ENCODE results near the gene ZNF432.
"Not testable (repeated sequence)": the region's sequence is repeated elsewhere in the genome, so short reads cannot be mapped to it uniquely, and the experiment has no call there.

Gene ZNF432

GRCh38 chr19:52048555-52049501 is at the start of gene ZNF432:
Gene ZNF432 (minus strand): TSS chr19:52048838. CDS start chr19:52046868, 1,970 bp downstream.
- peak; percentile 94 for DNase-seq

- DNase-seq: not testable (repeated sequence)
Observed at GRCh38 chr19:52096416-52096815, 47.8 kb upstream of the ZNF432 start.

GRCh38 chr19:52095172-52096014 is 46.8 kb upstream of the ZNF432 start, which contains the start of gene ZNF841:
Gene ZNF841 (minus strand): TSS chr19:52095765. CDS start chr19:52084801, 10,964 bp downstream.
- DNase-seq: peak; percentile 89

- no peak for DNase-seq
Observed at GRCh38 chr19:52094526-52095130, 46.0 kb upstream of the ZNF432 start.

GRCh38 chr19:52086481-52086880 is 37.8 kb upstream of the ZNF432 start:
- no peak for DNase-seq

GRCh38 chr19:52070496-52070895 is 21.9 kb upstream of the ZNF432 start:
- DNase-seq: no peak

GRCh38 chr19:52069653-52070052 is 21.0 kb upstream of the ZNF432 start:
- no peak for DNase-seq

- no peak for DNase-seq
Observed at GRCh38 chr19:52066258-52066863, 17.7 kb upstream of the ZNF432 start.

GRCh38 chr19:52065399-52065798 is 16.8 kb upstream of the ZNF432 start:
- no peak for DNase-seq

- not testable (repeated sequence) for DNase-seq
Observed at GRCh38 chr19:52056480-52056879, 7.8 kb upstream of the ZNF432 start.

- not testable (repeated sequence) for DNase-seq
Observed at GRCh38 chr19:52051736-52052135, 3.1 kb upstream of the ZNF432 start.

- no peak for DNase-seq
Observed at GRCh38 chr19:52039169-52039568, 9.5 kb downstream of the ZNF432 start.

GRCh38 chr19:52034051-52034728 is 14.4 kb downstream of the ZNF432 start:
- no peak for DNase-seq

GRCh38 chr19:52028780-52029123 is 19.9 kb downstream of the ZNF432 start:
- no peak for DNase-seq

GRCh38 chr19:52028027-52028779 is 20.4 kb downstream of the ZNF432 start, which contains the start of gene ZNF614:
Gene ZNF614 (minus strand): TSS chr19:52028379. CDS start chr19:52025745, 2,634 bp downstream.
- peak; percentile 95 for DNase-seq

GRCh38 chr19:52026255-52026990 is 22.2 kb downstream of the ZNF432 start:
- not testable (repeated sequence) for DNase-seq

- DNase-seq: not testable (repeated sequence)
Observed at GRCh38 chr19:52024478-52024877, 24.2 kb downstream of the ZNF432 start.

- no peak for DNase-seq
Observed at GRCh38 chr19:52022193-52022592, 26.4 kb downstream of the ZNF432 start.

GRCh38 chr19:52020506-52020905 is 28.1 kb downstream of the ZNF432 start:
- DNase-seq: no peak

GRCh38 chr19:52010674-52011073 is 38.0 kb downstream of the ZNF432 start:
- DNase-seq: no peak
